ENCODE measurements around the gene PCDHGB5. TPM values are rescaled to one million over a fixed set of nuclear protein-coding genes. Genes with fewer than 3 reads are reported as not detected.

The PCDHGB5 gene
- total and polyA plus RNA-seq, 2 of the 13 experiments (the other 11 are each of a cell fraction or from before 2014, with no cell fraction given): 0.08 to 0.44 TPM

GRCh38 chr5:141362719-141363118 is 35.0 kb upstream of the PCDHGB5 start:
- Histone ChIP-seq H4K20me1 (ENCODE audit: insufficient read depth, low read length) (no peaks in the 10 kb centered on the region), H3K4me2 (ENCODE audit: low read depth, low read length) (no peak overlapping the region), H3K36me3 (replicated peaks in 1 of 2; ENCODE audit: control insufficient read depth in 1 of 2, insufficient read depth in 2 of 2, low read length in 2 of 2) (no peaks in the 10 kb centered on the region), H3K4me3 (replicated peaks in 1 of 3; ENCODE audit: insufficient read depth in 1 of 3, low read depth in 2 of 3, low read length in 3 of 3) (no peak overlapping the region), H3K79me2 (ENCODE audit: insufficient read depth, low read length) (no peaks in the 10 kb centered on the region), H2AFZ (ENCODE audit: low read length) (no peak overlapping the region), H3K9me3 (ENCODE audit: low read length) (peaks cover 54% of the 10 kb centered on the region), H3K27ac (ENCODE audit: extremely low read length, insufficient read depth, low read length) (no peak overlapping the region), H3K4me1 (ENCODE audit: insufficient read depth, low read length) (no peaks in the 10 kb centered on the region), H3K9ac (ENCODE audit: insufficient read depth, low read depth, low read length) (no peak overlapping the region), H3K27me3 (ENCODE audit: control insufficient read depth in 1 of 2, insufficient read depth in 2 of 2, low read length in 2 of 2) (no peaks in the 10 kb centered on the region)
- no peak for FAIRE-seq
- in situ Hi-C loops (cut with HindIII; ENCODE audit: extremely low pct_ligation_motif_present, low pct_unique_long_range_greater_than_20kb): no loop called here
- BruUV-seq (replicated peaks): no TSS peak
- ChIA-PET POLR2A (no interaction called here), CTCF (ENCODE audit: low intra/inter-chr PET ratio, low total read pairs) (no interaction called here)
- TF ChIP-seq NFYB (CRISPR knock-in tag; IDR thresholded peaks at IDR 0.05): no peak
- TF ChIP-seq MEIS2 (CRISPR knock-in tag; IDR thresholded peaks at IDR 0.05): no peak
- no peak for TF ChIP-seq MXD3 (CRISPR knock-in tag; IDR thresholded peaks at IDR 0.05)
- no peak for TF ChIP-seq ZNF3 (CRISPR knock-in tag; IDR thresholded peaks at IDR 0.05)
- TF ChIP-seq IRX3 (CRISPR knock-in tag; IDR thresholded peaks at IDR 0.05; ENCODE audit: borderline replicate concordance, low read depth): no peak
- TF ChIP-seq FOXM1 (CRISPR knock-in tag; IDR thresholded peaks at IDR 0.05): no peak
- TF ChIP-seq SP1 (IDR thresholded peaks at IDR 0.05): no peak
- TF ChIP-seq SP1 (CRISPR knock-in tag; IDR thresholded peaks at IDR 0.05): no peak
- no peak for ATAC-seq
- DNase-seq (ENCODE audit: low spot score): no peak
- intact Hi-C loops (cut with micrococcal nuclease; ENCODE audit: unreplicated experiment): no loop called here

GRCh38 chr5:141363952-141364660 is 33.6 kb upstream of the PCDHGB5 start, which contains the start of gene PCDHGA5:
PCDHGA5 (plus strand) TSS chr5:141364162; CDS start chr5:141364331, 169 bp downstream.
- BruUV-seq (replicated peaks): no TSS peak
- TF ChIP-seq CENPBD1 (CRISPR knock-in tag; IDR thresholded peaks at IDR 0.05; ENCODE audit: borderline replicate concordance, low read depth): no peak
- TF ChIP-seq JUNB (CRISPR knock-in tag; IDR thresholded peaks at IDR 0.05; ENCODE audit: borderline replicate concordance): no peak
- no peak within 1 kb of the TSS for H3K27ac ChIP-seq (ENCODE audit: extremely low read length, insufficient read depth, low read length)
- H2AFZ ChIP-seq (ENCODE audit: low read length): no peak within 1 kb of the TSS
- intact Hi-C loops (cut with micrococcal nuclease; ENCODE audit: unreplicated experiment): no loop called here
- no peaks in the 10 kb centered on the region for H4K20me1 ChIP-seq (ENCODE audit: insufficient read depth, low read length)
- no peaks in the 10 kb centered on the region for H3K36me3 ChIP-seq (replicated peaks in 1 of 2; ENCODE audit: control insufficient read depth in 1 of 2, insufficient read depth in 2 of 2, low read length in 2 of 2)
- FAIRE-seq: no peak
- no peaks in the 10 kb centered on the region for H3K79me2 ChIP-seq (ENCODE audit: insufficient read depth, low read length)
- no peak within 1 kb of the TSS for H3K4me2 ChIP-seq (ENCODE audit: low read depth, low read length)
- H3K27me3 ChIP-seq (ENCODE audit: control insufficient read depth in 1 of 2, insufficient read depth in 2 of 2, low read length in 2 of 2): no peaks in the 10 kb centered on the region
- WGBS (ENCODE audit: low lambda C conversion rate): 74% methylated on average over 30 of the region's 34 CpGs
- H3K9ac ChIP-seq (ENCODE audit: insufficient read depth, low read depth, low read length): no peak within 1 kb of the TSS
- H3K4me3 ChIP-seq (replicated peaks in 1 of 3; ENCODE audit: insufficient read depth in 1 of 3, low read depth in 2 of 3, low read length in 3 of 3): no peak within 1 kb of the TSS
- DNase-seq (ENCODE audit: low spot score): no peak
- in situ Hi-C loops (cut with HindIII; ENCODE audit: extremely low pct_ligation_motif_present, low pct_unique_long_range_greater_than_20kb): no loop called here
- POLR2A ChIA-PET: no interaction called here
- CTCF ChIA-PET (ENCODE audit: low intra/inter-chr PET ratio, low total read pairs): no interaction called here
- H3K4me1 ChIP-seq (ENCODE audit: insufficient read depth, low read length): no peaks in the 10 kb centered on the region
- peaks cover 54% of the 10 kb centered on the region for H3K9me3 ChIP-seq (ENCODE audit: low read length)
- no peak for ATAC-seq
